CD4-positive, alpha-beta T cell treated with Interleukin-4 for 4 hours (primary cell): Measurements from ENCODE around the gene COL20A1.
"Not testable (repeated sequence)": the region's sequence is repeated elsewhere in the genome, so short reads cannot be mapped to it uniquely, and the experiment has no call there.

Experiments used
- DNase-seq: peaks from one replicate; pipeline ENCODE4 v3.0.0-alpha.2; 2020

Gene COL20A1

DNA sequence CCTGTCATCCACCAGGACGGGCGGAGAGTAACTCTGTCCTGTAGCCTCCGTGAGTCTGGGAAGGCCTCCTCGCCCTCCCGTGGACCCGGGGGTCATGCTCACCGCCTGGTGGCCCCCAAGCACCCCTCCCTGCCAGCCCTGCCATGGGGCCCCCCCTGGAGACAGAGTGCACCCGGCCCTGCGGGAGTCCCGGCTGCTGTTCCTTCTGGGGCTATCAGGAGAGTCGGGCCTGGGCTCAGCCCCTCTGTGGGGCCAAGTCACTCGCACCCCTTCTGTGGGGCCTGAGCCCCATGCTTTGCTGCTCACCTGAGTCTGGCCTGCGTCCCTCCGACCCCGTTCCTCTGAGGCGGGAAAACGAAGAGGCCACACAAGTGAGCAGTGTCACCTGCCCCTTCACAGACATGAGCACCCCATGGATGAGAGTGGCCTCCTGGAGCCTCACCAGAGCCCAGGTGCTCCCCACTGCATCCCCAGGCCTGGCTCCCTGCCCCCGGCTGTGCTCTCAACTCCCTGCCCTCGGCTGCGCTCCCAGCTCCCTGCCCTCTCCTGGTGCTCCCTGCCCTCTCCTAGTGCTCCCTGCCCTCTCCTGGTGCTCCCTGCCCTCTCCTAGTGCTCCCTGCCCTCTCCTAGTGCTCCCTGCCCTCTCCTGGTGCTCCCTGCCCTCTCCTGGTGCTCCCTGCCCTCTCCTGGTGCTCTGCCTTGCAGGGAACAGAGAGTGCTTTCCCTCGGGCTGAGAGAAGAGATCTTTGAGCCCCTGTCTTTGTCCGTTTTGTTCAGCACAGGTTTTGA is 72.8 kb downstream of the COL20A1 start:
- DNase-seq, result no peak

DNA sequence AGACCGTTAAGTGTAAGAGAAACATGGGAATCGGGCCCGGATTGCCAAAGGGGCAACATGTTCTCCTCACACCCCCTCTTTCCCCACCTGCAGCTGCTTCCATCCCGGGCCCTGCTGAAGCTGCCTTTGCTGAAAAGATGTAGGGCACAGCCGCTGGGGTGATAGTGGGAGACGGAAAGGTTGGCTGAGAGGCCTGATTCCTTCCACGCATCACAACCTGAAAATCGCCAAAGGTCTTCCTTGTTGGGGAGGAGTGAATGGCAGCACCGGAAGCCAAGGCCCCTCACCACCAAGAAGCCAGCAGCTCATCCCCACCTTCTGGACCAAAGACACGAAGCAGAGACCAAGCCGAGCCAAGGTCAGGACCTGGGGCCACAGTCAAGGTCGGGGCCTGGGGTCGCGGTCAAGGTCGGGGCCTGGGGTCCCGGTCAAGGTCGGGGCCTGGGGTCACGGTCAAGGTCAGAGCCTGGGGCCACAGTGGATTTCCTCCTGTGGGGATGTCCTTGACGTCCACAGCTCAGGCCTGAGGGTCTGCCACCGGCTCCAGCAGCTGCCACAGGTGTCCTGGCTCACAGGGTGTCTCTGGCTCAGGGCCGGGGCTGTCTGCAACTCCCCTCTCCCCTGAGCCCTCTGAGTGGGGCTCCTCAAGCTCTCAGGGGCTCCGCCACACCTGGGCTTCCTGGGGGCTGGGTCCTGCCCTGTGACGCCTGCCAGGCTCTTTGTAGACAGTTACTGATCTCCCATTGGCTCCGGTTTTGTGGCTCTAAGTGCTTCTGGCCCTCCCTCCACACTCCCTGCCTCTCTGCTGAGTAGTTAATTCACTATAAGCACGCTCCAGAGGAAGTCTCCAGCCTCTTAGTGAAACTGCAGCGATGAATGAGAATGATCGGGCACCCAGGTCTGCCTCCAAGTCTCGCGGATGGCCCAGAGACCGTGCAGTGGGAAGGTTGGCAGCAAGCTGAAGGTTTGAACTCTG is 73.7 kb downstream of the COL20A1 start:
- DNase-seq, result no peak

DNA sequence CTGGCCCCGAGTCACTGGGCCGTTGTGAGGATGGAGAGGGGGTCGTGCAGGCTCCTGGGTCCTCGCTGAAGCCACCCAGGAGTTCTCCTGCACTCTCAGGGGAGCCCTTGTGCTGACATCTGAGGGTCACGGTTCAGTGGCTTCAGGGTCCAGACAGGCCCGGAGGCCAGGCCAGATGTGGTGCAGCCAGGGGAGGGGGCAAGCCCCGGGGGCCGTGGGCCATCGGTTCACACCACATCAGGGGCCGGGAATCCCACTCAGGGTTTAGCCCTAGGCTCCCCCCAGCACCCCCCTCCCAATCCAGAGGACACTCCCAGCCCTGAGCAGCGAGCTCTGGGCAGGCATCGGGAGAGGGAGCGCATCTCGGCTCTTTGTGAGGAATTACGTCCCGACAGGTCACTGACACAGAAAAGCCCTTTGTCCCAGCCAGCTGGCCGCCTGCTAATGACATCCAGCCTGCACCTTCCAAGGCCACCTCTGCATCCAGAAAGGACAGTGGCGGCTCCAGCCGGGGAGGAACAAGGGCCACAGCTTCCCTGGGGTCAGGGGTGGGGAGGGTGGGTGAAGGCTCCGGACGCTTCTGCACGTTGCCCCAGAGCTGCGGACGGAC is 74.6 kb downstream of the COL20A1 start:
- no peak for DNase-seq

DNA sequence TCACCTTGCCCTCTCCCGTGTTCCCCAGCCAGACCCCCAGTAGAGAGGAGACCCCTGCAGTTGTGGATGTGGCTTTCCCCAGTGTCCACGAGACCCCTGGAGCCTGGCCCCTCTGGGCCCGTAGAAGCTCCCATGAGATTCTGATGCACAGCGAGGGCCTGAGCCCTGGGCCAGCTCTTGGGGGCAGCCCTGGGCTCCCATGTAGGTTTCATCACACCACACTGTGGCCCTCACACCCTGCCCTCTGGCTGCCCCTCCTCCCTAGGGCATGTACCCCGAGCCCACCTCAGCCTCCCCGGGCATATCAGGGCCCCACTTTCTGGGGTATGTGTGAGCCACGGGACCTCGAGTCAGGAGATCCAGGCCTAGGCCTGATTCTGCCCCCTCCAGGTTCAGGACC is 75.2 kb downstream of the COL20A1 start:
- no peak for DNase-seq

DNA sequence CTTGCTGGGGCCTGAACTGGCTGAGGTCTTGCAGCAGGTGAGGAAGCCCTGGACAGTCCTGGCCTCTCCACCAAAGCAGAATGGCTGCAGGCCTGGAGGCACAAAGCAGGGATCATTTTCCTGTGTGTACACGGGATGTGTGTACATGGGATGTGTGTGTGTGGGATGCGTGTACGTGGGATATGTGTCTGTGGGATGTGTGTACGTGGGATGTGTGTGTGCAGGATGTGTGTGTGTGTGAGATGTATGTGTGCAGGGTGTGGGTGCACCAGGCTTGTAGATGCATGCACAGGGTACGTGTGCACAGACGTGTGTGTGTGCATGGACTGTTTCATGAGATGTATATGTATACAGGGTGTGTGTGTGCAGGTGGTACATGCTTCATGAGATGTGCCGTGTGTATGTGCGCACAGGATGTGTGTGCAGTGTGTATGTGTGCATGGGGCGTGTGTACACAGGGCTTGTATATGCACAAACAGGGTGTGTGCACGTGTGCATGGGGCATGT is 76.1 kb downstream of the COL20A1 start:
- no peak for DNase-seq

DNA sequence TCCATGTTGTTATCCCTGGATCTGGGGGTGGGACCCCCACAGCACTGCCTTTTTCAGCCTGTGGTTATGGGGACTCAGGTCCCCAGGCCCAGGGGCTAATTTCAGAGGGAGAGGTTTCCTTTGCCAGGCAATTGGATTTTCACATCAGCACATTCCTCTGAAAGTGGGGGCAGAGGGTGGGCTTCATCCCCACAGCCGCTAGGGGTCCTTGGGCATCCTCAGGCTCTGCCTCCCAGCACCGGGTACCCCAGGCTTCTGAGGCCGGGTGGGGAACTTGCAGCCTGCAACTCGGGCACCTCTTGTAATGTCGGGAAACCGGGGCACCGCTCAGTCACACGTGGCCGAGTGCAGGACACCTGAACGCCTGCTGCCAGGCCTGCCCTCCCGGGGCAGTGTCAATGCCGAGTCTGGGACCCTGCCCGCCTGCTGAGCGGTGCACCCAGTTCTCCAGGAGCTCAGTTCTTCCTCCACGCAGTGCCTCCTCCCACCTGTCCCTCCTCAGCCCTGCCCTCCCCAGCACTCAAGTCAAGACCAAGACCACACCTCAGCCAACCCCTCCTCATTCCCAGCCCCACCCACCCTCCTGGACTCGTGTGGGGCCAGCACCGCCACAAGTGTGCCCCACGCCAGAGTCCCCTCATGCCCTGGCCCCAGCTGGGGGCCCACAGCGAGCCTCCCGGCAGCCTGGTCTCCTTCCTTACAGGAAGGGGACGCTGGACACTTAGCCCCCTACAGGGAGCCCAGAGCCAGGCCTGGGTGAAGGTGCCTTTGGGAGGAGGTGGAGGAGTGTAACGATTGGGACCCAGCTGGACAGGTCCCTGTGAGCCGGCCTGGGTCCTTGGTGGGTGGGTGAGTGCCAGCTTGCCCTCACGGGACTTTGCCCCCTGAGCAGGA is 77.0 kb downstream of the COL20A1 start:
- DNase-seq, result no peak

DNA sequence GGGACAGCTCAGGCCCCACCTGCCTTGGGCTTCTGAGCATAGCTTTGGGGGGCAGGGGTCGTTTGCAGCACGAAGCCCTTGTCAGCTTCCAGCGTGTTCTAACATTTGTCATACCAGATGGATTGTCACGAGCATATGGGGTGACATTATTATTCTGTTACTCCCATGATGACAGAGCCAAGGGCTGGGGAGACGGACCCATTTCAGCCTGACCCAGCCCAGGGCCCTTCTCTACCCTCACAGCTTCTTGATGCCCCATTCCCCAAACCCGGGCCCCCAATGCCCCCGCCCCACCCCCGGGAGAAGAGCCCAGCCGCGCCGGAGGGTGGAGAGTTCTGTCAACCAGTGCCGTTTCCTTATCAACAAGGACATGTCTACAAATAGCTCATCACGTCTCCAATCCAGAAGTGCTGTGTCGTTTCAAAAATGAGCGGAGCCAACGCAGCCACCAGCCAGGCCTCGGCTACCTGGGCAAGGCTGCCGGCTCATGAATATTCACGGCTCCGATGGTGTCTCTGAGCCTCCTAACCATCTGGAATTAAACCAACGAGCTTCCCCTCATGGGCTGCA is 77.7 kb downstream of the COL20A1 start:
- no peak for DNase-seq

DNA sequence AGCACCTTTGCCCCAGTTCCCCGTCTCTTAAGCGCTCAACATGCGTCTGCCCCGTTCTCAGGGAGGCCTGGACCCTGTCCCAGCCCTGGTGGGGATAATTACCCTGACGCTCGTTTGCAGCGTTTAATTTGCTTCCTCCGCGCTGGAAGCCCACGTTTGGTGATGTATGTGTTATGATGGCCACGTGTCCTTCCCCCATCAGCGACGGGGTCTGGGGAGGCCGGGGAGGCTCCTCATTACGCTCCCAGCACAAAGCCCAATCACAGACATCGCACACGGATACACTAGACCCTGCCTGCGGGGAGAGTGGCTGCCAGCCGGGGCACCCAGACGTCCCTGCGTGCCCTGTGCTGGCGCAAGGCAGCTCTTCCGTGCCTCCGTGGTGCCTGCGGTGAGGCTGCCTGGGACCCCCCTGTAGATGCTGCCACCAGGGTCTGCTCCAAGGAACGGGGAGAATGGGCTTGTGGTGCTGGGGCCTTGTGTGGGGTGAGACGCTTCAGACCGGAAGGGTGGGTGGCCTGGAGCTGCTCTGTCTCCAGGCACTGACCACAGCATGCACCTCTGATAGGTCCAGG is 78.4 kb downstream of the COL20A1 start:
- DNase-seq, result no peak

DNA sequence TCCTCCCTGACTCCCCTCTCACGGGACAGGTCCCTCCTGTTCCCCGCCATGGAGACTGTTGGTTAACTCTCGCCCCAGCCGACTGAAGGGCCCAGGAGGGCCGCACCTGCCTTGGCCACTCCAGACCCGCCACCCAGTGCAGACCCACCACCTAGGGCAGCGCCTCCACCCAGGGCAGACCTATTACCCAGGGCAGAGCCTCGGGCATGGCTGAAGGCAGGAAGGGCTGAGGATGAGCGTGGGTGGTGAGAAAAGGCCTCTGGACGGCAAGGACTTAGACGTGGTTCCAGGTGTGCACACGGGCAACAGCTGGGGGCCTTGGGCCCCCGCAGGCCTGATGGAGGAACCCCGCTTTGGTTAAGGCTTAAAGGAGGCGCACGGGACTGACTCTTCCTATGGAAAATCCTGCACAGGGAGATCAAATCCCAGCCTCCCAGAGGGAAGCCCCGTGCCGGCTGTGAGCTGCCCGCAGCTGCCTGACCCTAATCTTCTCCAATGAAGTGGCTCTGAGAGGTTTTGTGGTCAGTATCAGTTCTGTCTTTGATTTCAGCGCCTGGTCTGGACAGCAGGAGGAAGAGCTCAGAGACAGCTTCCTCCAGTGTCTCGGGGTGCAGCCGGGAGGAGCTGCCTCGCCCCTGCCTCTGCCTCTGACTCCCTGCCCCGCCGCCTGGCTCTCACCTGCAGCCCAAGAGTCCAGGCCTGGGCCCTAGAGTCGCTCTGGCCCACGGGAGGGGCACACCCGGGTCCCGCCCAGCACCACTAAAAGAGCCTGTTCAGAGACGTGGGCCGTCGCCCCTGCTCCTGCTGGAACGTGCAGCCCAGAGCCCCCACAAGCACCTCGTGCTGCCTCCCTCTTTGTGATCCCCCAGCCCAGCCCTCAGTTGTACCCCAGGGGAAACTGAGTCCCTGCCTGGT is 80.2 kb downstream of the COL20A1 start:
- no peak for DNase-seq

DNA sequence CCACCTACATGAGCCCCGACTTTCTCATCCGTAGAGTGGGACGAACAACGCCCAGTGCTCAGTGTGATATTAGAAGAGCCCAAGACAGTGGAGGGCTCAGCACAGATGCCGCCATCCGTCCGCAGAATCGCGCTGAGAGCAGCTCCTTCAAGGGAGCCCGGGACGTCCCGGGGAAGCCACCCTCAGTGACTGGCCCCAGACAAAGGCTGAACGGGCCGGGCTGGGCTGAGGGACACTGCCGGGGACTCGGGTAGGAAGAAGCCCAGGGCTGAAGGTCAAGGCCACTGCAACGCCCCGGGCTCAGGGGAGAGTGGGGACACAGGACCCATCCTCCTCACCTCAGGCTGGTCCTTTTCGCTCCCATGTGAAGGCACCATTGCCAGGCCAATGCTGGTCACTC is 81.0 kb downstream of the COL20A1 start:
- DNase-seq, result no peak

DNA sequence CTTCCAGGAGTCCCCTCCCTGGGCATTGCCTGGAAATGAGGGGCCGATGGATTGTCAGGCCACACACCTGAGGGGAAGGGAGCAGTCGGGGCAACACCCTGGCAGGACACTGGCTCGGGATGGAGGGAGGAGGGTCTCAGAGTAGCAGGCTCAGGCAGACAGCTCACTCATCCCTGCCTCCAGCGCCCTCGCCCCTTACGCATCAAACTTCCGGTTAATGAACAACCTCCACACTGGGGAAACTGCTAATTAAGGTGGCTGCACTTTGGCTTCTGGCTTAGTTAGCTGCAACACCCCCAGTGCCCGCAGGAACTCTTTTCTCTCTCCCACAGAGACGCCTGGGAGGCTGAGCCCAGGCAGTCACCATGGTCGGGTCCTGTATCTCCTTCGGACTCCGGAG is 81.5 kb downstream of the COL20A1 start:
- no peak for DNase-seq

DNA sequence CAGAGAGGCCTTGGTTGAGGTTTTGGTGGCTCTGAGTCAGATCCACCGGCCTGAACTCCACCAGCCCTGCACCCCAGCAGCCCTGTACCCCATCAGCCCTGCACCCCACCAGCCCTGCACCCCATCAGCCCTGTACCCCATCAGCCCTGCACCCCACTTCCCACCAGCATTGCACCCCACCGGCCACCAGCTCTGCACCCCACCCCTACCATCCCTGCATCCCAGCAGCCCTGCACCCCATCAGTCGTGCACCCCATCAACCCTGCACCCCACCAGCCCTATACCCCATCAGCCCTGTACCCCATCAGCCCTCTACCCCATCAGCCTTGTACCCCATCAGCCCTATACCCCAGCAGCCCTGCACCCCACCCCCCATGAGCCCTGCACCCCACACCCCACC is 82.5 kb downstream of the COL20A1 start:
- no peak for DNase-seq

DNA sequence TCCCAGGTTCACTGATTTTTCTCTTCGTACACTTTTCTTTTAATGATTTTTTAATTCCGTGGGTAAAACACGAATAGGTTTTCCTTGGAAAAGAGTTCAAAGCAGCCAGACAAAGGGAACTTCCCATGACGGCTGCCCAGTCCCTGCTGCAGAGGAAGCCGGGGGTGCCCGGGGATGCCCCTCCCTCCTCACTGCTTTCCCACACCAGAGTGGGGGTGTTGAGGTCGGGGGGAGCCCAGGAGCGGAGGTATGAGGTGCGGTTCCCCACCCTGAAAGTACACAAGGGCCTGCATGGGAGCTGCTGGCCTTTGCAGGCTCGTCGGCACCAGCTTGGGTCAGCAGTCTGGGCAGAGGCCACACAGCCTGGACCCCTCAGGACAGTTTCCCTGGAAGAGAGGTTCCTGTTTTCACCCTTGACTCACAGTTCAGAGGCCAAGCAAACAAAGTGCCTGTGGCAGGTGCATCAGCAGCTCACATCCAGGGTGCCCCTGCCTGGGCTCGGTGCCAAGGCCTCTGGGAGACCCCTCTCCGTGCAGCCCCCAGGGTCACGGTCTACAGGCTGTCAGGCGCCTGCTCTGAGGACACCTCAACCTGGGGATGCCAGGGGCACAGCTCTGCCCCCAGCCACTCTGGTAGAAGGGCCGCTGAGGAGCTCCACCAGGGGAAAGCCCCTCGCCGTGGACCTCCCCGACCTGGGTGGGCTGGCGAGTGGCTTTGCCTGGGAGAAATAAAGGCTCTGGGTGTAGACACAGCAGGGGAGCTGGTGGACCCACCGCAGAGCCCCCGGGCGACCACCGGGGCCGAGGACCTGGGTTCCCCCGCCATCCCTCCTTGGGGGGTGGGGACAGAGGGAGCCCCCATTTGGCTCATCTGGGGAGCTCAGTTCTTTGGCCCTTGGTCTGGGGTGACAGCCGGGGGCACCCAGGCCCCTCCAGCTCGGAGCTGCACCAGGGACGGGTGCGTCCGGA is 83.6 kb downstream of the COL20A1 start:
- no peak for DNase-seq

DNA sequence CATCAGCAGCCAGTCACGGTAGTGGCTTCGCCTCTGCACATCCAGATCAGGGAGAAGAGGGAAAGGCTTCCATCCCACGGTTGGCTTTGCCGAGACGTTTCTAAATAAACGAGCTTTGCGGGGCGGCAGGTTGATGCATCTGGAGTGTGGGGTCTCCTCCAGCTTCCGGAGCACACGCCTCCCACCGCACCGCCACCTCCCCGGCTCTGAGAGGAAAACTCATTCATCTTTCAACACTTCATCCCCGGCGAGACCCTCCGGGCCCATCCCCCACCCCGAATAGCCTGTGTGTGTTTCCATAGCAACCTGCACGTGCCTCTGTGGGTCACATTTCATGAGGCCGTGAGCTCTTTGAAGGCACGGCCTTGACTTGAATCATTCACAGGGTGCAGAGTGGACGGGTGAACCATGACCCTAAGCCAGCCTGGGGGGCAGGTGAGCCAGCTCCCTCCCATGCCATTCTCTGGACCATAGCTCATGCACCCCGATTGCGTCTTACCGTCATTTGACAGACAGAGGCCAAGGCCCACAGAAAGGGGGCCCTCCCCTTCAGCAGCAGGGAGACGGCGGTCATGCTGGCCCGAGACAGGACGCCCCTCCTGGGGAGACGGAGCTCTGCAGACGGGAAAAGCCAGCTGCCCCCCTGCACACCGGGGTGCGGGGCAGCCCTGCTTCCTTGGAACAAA is 84.4 kb downstream of the COL20A1 start:
- no peak for DNase-seq

DNA sequence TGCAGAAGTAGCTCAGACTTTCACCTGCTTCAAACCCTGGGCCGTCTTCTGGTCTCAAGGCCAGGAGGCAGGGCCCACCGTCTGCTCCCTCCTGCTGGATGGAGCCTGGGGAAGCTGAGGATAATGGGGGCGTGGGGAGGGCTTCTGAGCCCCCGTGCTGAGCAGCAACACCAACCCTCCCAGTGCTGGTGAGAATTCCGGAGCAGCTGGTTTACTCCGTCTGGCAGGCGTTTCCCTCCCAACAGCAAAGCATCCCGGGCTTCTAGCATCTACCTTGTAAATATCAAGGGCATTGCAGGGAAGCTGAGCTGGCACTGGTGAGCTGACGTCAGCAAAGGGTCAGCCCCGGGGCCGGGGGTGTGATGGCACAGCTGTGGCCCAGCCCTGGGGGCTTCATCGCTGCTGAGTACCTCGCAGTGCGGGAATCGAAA is 85.0 kb downstream of the COL20A1 start:
- DNase-seq, result no peak

DNA sequence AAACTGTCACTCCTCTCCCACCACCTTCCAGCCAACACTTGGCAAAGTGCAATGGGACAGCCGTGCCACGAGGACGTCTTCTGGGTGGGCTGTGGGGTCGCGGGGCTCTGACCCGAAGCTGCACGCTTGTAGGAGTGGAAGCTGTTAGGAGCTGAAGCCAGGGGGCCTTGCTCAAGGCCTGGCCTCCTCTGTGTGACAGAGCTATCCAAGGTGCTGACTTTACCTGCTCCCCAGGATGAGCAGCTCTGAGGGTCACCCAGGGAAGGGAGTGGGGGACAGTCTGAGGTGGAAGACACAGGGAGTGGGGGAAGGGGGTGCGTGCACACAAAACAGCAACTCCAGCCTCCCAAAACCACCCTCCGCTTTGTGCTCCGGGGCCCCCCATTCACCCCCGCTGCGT is 85.6 kb downstream of the COL20A1 start:
- DNase-seq, result no peak

DNA sequence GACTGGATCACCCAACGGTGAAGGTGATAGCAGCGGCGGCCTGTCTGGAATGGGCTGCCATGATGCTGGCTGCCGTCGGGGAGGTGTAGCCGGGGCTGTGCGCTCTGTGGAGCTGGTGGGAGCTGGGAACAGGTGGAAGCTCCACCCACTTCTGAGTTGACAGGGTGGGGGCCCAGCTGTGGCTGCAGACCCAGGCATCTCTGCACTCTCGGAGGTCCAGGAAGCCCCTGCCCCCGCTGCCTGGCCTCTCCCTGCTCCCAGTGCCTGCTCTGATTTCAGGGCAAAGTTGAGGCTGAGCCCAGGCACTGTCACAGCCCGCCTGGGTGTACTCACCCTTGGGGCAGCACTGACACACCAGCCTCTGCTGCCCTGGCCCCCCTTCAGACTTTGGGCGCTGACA is 86.3 kb downstream of the COL20A1 start:
- DNase-seq, result no peak

DNA sequence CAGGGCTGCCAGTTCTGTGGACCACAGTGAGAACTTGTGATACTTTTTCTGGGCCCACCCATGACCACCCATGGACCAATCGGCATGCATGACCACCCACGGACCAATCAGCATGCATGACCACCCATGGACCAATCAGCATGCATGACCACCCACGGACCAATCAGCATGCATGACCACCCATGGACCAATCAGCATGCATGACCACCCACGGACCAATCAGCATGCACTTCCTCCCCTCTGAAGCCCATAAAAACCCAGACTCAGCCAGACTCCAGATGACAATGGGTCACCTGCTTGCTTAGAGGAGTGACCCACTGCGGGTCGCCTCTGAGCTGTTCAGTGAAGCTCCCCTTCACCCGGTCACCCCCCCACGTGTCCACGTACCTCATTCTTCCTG is 86.9 kb downstream of the COL20A1 start:
- not testable (repeated sequence) for DNase-seq
